Skeletal muscle satellite cell (primary cell): ENCODE results near the gene HIC2. TPM values are rescaled to one million over a fixed set of nuclear protein-coding genes. Genes with fewer than 3 reads are reported as not detected.
"Not testable (repeated sequence)": the region's sequence is repeated elsewhere in the genome, so short reads cannot be mapped to it uniquely, and the experiment has no call there.

Experiments used
- H3K27me3 ChIP-seq: 2 replicates; pipeline ENCODE4 v1.7.0; 2013; ENCODE audit warnings: low read length; ENCODE audit not compliant: control insufficient read depth, insufficient read depth
- H3K36me3 ChIP-seq: 2 replicates; pipeline ENCODE4 v1.7.0; 2013; ENCODE audit warnings: mild to moderate bottlenecking, control low read depth, low read length; ENCODE audit not compliant: insufficient read depth
- H3K4me1 ChIP-seq: 2 replicates; pipeline ENCODE4 v1.7.0; 2013; ENCODE audit warnings: low read length; ENCODE audit not compliant: control insufficient read depth, insufficient read depth
- H3K4me2 ChIP-seq: 2 replicates; pipeline ENCODE4 v1.7.0; 2013; ENCODE audit warnings: mild to moderate bottlenecking, low read length
- H3K4me3 ChIP-seq: 2 replicates; pipeline ENCODE4 v1.7.0; 2013; ENCODE audit warnings: low read length
- H3K9ac ChIP-seq: 2 replicates; pipeline ENCODE4 v1.7.0; 2013; ENCODE audit warnings: mild to moderate bottlenecking, low read depth, low read length, moderate library complexity
- H3K9me3 ChIP-seq: replicated peaks from 2 replicates; pipeline ENCODE4 v1.7.0; 2013; ENCODE audit warnings: mild to moderate bottlenecking, control low read depth, low read length
- small RNA-seq: library from RNA; depleted of rRNA; stranded (forward); fragments of <200 nt; gene quantifications from one replicate; pipeline ENCODE3, GENCODE V24; 2012

Gene HIC2

GRCh38 chr22:21493789-21494782 lies 76.9 kb downstream of the HIC2 start:
- not testable (repeated sequence) for H3K36me3 ChIP-seq, H3K4me1 ChIP-seq, H3K4me3 ChIP-seq, H3K27me3 ChIP-seq, H3K4me2 ChIP-seq, H3K9ac ChIP-seq, H3K9me3 ChIP-seq

- not testable (repeated sequence) for H3K9ac ChIP-seq, H3K36me3 ChIP-seq, H3K4me3 ChIP-seq, H3K9me3 ChIP-seq, H3K27me3 ChIP-seq, H3K4me2 ChIP-seq, H3K4me1 ChIP-seq
Observed at GRCh38 chr22:21497984-21498383, 80.8 kb downstream of the HIC2 start.

GRCh38 chr22:21498489-21498888 lies 81.3 kb downstream of the HIC2 start:
- not testable (repeated sequence) for H3K4me1 ChIP-seq, H3K4me3 ChIP-seq, H3K27me3 ChIP-seq, H3K9ac ChIP-seq, H3K4me2 ChIP-seq, H3K36me3 ChIP-seq, H3K9me3 ChIP-seq

GRCh38 chr22:21499623-21500506 lies 82.7 kb downstream of the HIC2 start:
- not testable (repeated sequence) for H3K27me3 ChIP-seq, H3K36me3 ChIP-seq, H3K4me2 ChIP-seq, H3K9ac ChIP-seq, H3K4me3 ChIP-seq, H3K4me1 ChIP-seq, H3K9me3 ChIP-seq

Small RNA genes within 50 kb of the gene (small RNA-seq; reads per million reads assigned to genes)
- gene RF00492, result not detected
- gene RN7SKP63, result not detected
